ENCODE measurements around the gene MYLK3.

MYLK3 gene

GRCh38 chr16:46662123-46662522 is 86.0 kb downstream of the MYLK3 start:
- no peak for TF ChIP-seq OSR1 (CRISPR knock-in tag; IDR thresholded peaks at IDR 0.05)
- no peak for TF ChIP-seq ZFP3 (CRISPR knock-in tag; IDR thresholded peaks at IDR 0.05)
- no peak for TF ChIP-seq ZFP30 (CRISPR knock-in tag; IDR thresholded peaks at IDR 0.05)
- no peak for TF ChIP-seq ISL1 (CRISPR knock-in tag; IDR thresholded peaks at IDR 0.05)
- no peak for TF ChIP-seq CREB5 (CRISPR knock-in tag; IDR thresholded peaks at IDR 0.05; ENCODE audit: low read depth)
- no peak for TF ChIP-seq CSDC2 (CRISPR knock-in tag; IDR thresholded peaks at IDR 0.05)
- no peak for TF ChIP-seq TOX (CRISPR knock-in tag; IDR thresholded peaks at IDR 0.05; ENCODE audit: borderline replicate concordance)
- no peak for TF ChIP-seq ZNF70 (CRISPR knock-in tag; IDR thresholded peaks at IDR 0.05)
- no peak for TF ChIP-seq ZNF8 (CRISPR knock-in tag; IDR thresholded peaks at IDR 0.05)
- ATAC-seq = no peak

- TF ChIP-seq GLIS3 (CRISPR knock-in tag; IDR thresholded peaks at IDR 0.05) (no peak), ZFP30 (CRISPR knock-in tag; IDR thresholded peaks at IDR 0.05) (no peak), PPARA (CRISPR knock-in tag; IDR thresholded peaks at IDR 0.05; ENCODE audit: borderline replicate concordance) (no peak), ZNF70 (CRISPR knock-in tag; IDR thresholded peaks at IDR 0.05) (no peak), SNAI2 (CRISPR knock-in tag; IDR thresholded peaks at IDR 0.05) (no peak), TSHZ2 (CRISPR knock-in tag; IDR thresholded peaks at IDR 0.05) (no peak), ZC3H10 (CRISPR knock-in tag; IDR thresholded peaks at IDR 0.05) (no peak), ESRRG (CRISPR knock-in tag; IDR thresholded peaks at IDR 0.05) (no peak), ZFP3 (CRISPR knock-in tag; IDR thresholded peaks at IDR 0.05) (no peak), TOX (CRISPR knock-in tag; IDR thresholded peaks at IDR 0.05; ENCODE audit: borderline replicate concordance) (no peak), CREB5 (CRISPR knock-in tag; IDR thresholded peaks at IDR 0.05; ENCODE audit: low read depth) (no peak), PATZ1 (CRISPR knock-in tag; IDR thresholded peaks at IDR 0.05; ENCODE audit: borderline replicate concordance) (no peak), ZNF8 (CRISPR knock-in tag; IDR thresholded peaks at IDR 0.05) (no peak), ISL1 (CRISPR knock-in tag; IDR thresholded peaks at IDR 0.05) (no peak), RARB (CRISPR knock-in tag; IDR thresholded peaks at IDR 0.05) (no peak), CSDC2 (CRISPR knock-in tag; IDR thresholded peaks at IDR 0.05) (no peak), TCF4 (CRISPR knock-in tag; IDR thresholded peaks at IDR 0.05; ENCODE audit: borderline replicate concordance) (no peak), BACH2 (CRISPR knock-in tag; IDR thresholded peaks at IDR 0.05; ENCODE audit: borderline replicate concordance) (no peak)
- no peak for ATAC-seq
Observed at GRCh38 chr16:46658925-46659324, 89.2 kb downstream of the MYLK3 start.

Data from SK-N-SH treated with all-trans-retinoic acid at 6 μM for 48 hours (cell line).